Suprapubic skin (tissue), 4 donors: ENCODE results near the gene SPECC1L. TPM values are rescaled to one million over a fixed set of nuclear protein-coding genes. Genes with fewer than 3 reads are reported as not detected.

Experiments
- DNase-seq, 2 donors: peaks; one replicate each; pipeline ENCODE4 v3.0.0-alpha.2; 2019; ENCODE audit warnings: low spot score in 2 of 2
- H3K27ac ChIP-seq: fragments of 200-600 bp; sonication (generic); one replicate; pipeline ENCODE4 v1.5.1; 2019
- H3K27me3 ChIP-seq: fragments of 200-600 bp; sonication (generic); one replicate; pipeline ENCODE4 v1.5.1; 2019
- H3K36me3 ChIP-seq: fragments of 200-600 bp; sonication (generic); one replicate; pipeline ENCODE4 v1.5.1; 2019
- H3K4me1 ChIP-seq: fragments of 200-600 bp; sonication (generic); one replicate; pipeline ENCODE4 v1.5.1; 2019
- H3K4me3 ChIP-seq: fragments of 200-600 bp; sonication (generic); one replicate; pipeline ENCODE4 v1.5.1; 2019; ENCODE audit warnings: mild to moderate bottlenecking
- H3K9me3 ChIP-seq: fragments of 200-600 bp; sonication (generic); one replicate; pipeline ENCODE4 v1.5.1; 2019
- CTCF ChIP-seq, 2 donors: fragments of 200-600 bp in 1 of 2; fragments of 450-650 bp in 1 of 2; sonication (generic) in 1 of 2; IDR thresholded peaks; one replicate each; pipeline ENCODE4 v1.5.1; 2016 to 2019; ENCODE audit warnings: antibody characterized with exemption in 2 of 2, mild to moderate bottlenecking in 1 of 2, moderate library complexity in 1 of 2
- EP300 ChIP-seq: sonication (generic); formaldehyde crosslinking; IDR thresholded peaks from one replicate; pipeline ENCODE4 v1.6.1; 2017; ENCODE audit warnings: antibody characterized with exemption
- POLR2A ChIP-seq, 2 donors: fragments of 450-650 bp; IDR thresholded peaks; one replicate each; pipeline ENCODE4 v1.6.1; 2017; ENCODE audit warnings: antibody characterized with exemption in 2 of 2, mild to moderate bottlenecking in 2 of 2, moderate library complexity in 2 of 2
- POLR2AphosphoS5 ChIP-seq, 3 donors: sonication (generic); formaldehyde crosslinking; IDR thresholded peaks; one replicate each; pipeline ENCODE4 v1.6.1; 2017; ENCODE audit warnings: antibody characterized with exemption in 3 of 3
- WGBS: methylation state at CpG from one replicate; pipeline ENCODE4 v1.1.5; 2018; 5-methylcytosine and 5-hydroxymethylcytosine counted together
- total RNA-seq, 4 donors: library from RNA; depleted of rRNA; stranded (reverse); fragments of >200 nt; gene quantifications; one replicate each; pipeline ENCODE4 v1.1.0, GENCODE V29; 2016

The SPECC1L gene
- total RNA-seq, 4 donors from 2014 or later, result 15.7 to 28.5 (median 21.4) TPM

GRCh38 chr22:24231706-24232105 is 38.9 kb upstream of the SPECC1L start:
- no peaks in the 10 kb centered on the region for H3K27me3 ChIP-seq
- H3K4me3 ChIP-seq, result no peak overlapping the region
- WGBS, result no CpG with 5 or more reads among the region's 9 CpGs
- H3K27ac ChIP-seq, result no peak overlapping the region
- TF ChIP-seq EP300, result no peak
- TF ChIP-seq CTCF (IDR thresholded peaks at IDR 0.05), result no peak
- TF ChIP-seq POLR2A (IDR thresholded peaks at IDR 0.05), result no peak
- no peak for TF ChIP-seq POLR2AphosphoS5 (IDR thresholded peaks at IDR 0.05)
- no peaks in the 10 kb centered on the region for H3K4me1 ChIP-seq
- no peak for DNase-seq
- H3K36me3 ChIP-seq, result no peaks in the 10 kb centered on the region
- H3K9me3 ChIP-seq, result no peaks in the 10 kb centered on the region

- no CpG with 5 or more reads among the region's 6 CpGs for WGBS
- no peak overlapping the region for H3K4me3 ChIP-seq
- no peak for DNase-seq
- H3K27me3 ChIP-seq, result no peaks in the 10 kb centered on the region
- H3K9me3 ChIP-seq, result no peaks in the 10 kb centered on the region
- H3K27ac ChIP-seq, result no peak overlapping the region
- H3K4me1 ChIP-seq, result no peaks in the 10 kb centered on the region
- TF ChIP-seq EP300 (no peak), POLR2A (IDR thresholded peaks at IDR 0.05) (no peak), CTCF (IDR thresholded peaks at IDR 0.05) (no peak), POLR2AphosphoS5 (IDR thresholded peaks at IDR 0.05) (no peak)
- H3K36me3 ChIP-seq, result no peaks in the 10 kb centered on the region
Measured at GRCh38 chr22:24232124-24232523, 38.5 kb upstream of the SPECC1L start.

DNA sequence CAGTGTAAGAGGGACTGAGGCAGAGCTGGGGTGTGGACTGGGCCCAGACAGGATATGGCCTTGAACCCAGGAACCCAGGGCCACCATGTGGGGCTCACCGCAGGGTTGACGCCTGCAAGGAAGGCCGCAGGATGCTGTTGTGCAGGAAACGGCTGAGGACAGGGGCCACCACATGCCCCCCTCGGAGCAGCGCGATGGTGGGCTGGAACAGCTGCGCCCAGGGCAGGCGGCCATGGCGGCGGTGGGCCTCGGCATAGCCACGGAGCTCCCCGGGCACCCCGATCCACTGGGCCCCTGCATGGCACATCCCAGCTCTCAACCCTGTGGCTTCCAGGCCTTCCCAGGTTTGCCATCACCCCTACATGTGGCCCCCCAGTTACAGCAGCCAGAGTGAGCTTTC is 37.9 kb upstream of the SPECC1L start:
- H3K27ac ChIP-seq, result no peak overlapping the region
- DNase-seq, result no peak
- no peaks in the 10 kb centered on the region for H3K27me3 ChIP-seq
- H3K4me3 ChIP-seq, result no peak overlapping the region
- H3K36me3 ChIP-seq, result no peaks in the 10 kb centered on the region
- no peaks in the 10 kb centered on the region for H3K9me3 ChIP-seq
- WGBS, result 88% methylated on average over 8 of the region's 15 CpGs
- H3K4me1 ChIP-seq, result no peaks in the 10 kb centered on the region
- no peak for TF ChIP-seq POLR2AphosphoS5 (IDR thresholded peaks at IDR 0.05)
- no peak for TF ChIP-seq POLR2A (IDR thresholded peaks at IDR 0.05)
- TF ChIP-seq EP300, result no peak
- TF ChIP-seq CTCF (IDR thresholded peaks at IDR 0.05), result no peak

- Histone ChIP-seq H3K27me3 (no peaks in the 10 kb centered on the region), H3K4me1 (no peaks in the 10 kb centered on the region), H3K27ac (no peak overlapping the region), H3K4me3 (no peak overlapping the region), H3K36me3 (no peaks in the 10 kb centered on the region), H3K9me3 (no peaks in the 10 kb centered on the region)
- WGBS, result 100% methylated on average over 7 of the region's 13 CpGs
- no peak for DNase-seq
- no peak for TF ChIP-seq POLR2A (IDR thresholded peaks at IDR 0.05)
- no peak for TF ChIP-seq EP300
- TF ChIP-seq CTCF (IDR thresholded peaks at IDR 0.05), result no peak
- no peak for TF ChIP-seq POLR2AphosphoS5 (IDR thresholded peaks at IDR 0.05)
Measured at GRCh38 chr22:24233235-24233634, 37.4 kb upstream of the SPECC1L start.

DNA sequence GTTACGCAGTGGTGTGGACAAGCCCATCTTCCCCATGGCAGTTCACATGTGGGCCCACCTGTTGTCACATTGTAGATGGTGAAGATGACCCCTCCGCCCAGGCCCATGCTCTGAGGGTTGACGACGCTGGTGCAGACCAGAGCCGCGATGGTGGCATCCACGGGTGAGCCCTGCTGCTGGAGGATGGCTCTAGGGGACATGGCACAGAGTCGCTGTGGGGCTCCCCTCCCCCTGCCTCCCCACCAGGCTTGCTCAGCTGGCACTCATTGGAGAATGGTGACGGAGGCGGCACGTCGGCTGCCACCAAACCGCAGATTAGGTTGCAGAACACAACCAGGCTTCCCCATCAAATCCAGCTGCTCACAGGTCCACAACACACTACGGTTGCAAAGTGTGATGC is 36.8 kb upstream of the SPECC1L start:
- H3K27ac ChIP-seq, result no peak overlapping the region

GRCh38 chr22:24235315-24235714 is 35.3 kb upstream of the SPECC1L start:
- Histone ChIP-seq H3K4me1 (no peaks in the 10 kb centered on the region), H3K36me3 (no peaks in the 10 kb centered on the region), H3K4me3 (no peak overlapping the region), H3K27ac (no peak overlapping the region), H3K27me3 (no peaks in the 10 kb centered on the region), H3K9me3 (no peaks in the 10 kb centered on the region)
- no peak for DNase-seq
- no peak for TF ChIP-seq CTCF (IDR thresholded peaks at IDR 0.05)
- WGBS, result 81% methylated on average over 3 of the region's 4 CpGs

More for the DNA sequence above, 36.8 kb upstream of the SPECC1L start:
- Histone ChIP-seq H3K4me3 (no peak overlapping the region), H3K27me3 (no peaks in the 10 kb centered on the region), H3K4me1 (no peaks in the 10 kb centered on the region), H3K9me3 (no peaks in the 10 kb centered on the region), H3K36me3 (no peaks in the 10 kb centered on the region)
- 88% methylated on average over 2 of the region's 14 CpGs for WGBS
- no peak for DNase-seq
- no peak for TF ChIP-seq EP300
